Epithelial cell of esophagus (primary cell): ENCODE measurements around the gene POMT2.

ENCODE experiments used
- DNase-seq: peaks from one replicate; pipeline ENCODE4 v3.0.0; 2010; ENCODE audit warnings: low read depth
- H3K4me3 ChIP-seq: 2 replicates; pipeline ENCODE4 v1.5.1; 2011; ENCODE audit warnings: mild to moderate bottlenecking, low read length, control low read depth
- TF ChIP-seq, protein P1 (sequence below): IDR thresholded peaks from 2 replicates; pipeline ENCODE4 v1.5.1; 2011; ENCODE audit warnings: low read depth, mild to moderate bottlenecking, low read length, control low read depth, inconsistent platforms; ENCODE audit not compliant: insufficient read depth; ENCODE audit errors: missing control alignments

POMT2 gene

DNA sequence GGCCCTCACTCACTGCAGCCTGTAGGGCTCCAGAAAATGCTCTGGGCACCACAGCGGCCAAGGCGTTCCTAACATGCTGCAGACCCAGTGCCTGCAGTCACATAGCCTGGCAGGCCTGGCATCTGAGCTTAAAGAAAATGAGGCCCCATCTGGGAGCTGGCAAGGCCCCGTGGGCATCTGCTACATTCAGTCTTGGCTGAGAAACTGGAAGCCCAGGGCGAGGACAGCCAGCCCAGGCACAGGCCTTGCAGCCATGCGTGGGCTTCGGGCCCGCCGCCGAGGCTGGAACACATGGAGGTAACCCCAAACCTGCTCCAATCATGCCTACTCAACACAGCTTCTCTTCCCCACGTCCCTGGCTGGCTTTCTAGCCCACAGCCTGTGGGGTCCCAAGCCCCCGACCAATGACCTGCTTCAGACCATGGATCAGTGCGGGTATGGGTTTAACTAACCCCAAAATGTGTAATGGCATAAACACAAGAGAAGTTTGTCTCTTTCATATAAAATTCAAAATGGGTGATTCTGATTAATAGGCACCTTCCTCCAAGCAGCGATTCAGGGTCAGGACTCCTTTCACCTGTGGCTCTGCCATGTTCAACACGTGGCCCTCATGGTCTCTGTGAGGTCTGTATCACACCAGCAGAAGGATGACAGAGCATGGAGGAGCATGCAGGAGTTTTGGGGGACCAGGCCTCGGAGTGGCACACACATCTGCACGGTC lies 56.1 kb downstream of the POMT2 start:
- no peak overlapping the region for H3K4me3 ChIP-seq
- no peak for DNase-seq
- TF ChIP-seq, protein P1, sequence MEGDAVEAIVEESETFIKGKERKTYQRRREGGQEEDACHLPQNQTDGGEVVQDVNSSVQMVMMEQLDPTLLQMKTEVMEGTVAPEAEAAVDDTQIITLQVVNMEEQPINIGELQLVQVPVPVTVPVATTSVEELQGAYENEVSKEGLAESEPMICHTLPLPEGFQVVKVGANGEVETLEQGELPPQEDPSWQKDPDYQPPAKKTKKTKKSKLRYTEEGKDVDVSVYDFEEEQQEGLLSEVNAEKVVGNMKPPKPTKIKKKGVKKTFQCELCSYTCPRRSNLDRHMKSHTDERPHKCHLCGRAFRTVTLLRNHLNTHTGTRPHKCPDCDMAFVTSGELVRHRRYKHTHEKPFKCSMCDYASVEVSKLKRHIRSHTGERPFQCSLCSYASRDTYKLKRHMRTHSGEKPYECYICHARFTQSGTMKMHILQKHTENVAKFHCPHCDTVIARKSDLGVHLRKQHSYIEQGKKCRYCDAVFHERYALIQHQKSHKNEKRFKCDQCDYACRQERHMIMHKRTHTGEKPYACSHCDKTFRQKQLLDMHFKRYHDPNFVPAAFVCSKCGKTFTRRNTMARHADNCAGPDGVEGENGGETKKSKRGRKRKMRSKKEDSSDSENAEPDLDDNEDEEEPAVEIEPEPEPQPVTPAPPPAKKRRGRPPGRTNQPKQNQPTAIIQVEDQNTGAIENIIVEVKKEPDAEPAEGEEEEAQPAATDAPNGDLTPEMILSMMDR: no peak

DNA sequence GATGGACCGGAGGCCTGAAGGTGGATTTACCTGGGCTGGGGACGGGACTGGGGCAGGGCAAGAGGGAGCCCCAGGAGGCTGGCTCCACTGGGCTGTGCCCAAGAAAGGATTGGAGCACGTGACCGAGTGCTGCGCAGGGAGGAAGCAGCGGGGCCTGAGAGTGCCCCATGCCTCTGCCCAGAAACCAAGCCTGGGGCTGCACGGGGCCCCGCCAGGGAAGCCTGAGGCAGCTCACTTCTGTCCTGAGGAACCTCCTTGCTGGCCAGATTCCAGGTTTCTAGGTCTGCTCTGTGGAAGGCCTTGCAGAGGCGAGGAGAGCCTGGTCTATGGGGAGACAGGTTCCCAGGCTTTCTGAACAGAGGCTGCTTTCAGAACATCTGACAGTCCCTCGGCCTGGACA lies 60.1 kb downstream of the POMT2 start:
- no peak overlapping the region for H3K4me3 ChIP-seq
- TF ChIP-seq, protein P1: no peak
- no peak for DNase-seq

DNA sequence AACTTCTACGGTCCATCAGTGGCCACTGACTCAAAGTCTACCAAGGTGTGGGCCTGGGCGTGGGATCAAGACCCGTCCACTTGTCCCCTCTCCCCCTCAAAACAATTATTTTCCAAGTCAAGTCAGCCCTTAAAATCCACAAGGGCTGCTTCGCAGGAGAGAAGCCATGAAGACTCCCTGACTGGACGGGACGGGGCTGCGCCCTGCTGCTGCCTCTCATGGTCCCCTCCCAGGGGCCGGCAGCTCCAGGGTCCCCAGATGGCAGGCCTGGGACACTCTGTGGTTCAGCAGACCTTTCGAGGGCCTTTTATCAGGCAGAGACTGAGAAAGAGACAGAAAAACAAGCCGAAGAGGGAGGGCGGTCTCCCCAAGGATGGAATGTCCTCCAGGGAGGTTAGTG lies 60.5 kb downstream of the POMT2 start:
- no peak for DNase-seq
- TF ChIP-seq, protein P1: no peak
- H3K4me3 ChIP-seq: no peak overlapping the region

DNA sequence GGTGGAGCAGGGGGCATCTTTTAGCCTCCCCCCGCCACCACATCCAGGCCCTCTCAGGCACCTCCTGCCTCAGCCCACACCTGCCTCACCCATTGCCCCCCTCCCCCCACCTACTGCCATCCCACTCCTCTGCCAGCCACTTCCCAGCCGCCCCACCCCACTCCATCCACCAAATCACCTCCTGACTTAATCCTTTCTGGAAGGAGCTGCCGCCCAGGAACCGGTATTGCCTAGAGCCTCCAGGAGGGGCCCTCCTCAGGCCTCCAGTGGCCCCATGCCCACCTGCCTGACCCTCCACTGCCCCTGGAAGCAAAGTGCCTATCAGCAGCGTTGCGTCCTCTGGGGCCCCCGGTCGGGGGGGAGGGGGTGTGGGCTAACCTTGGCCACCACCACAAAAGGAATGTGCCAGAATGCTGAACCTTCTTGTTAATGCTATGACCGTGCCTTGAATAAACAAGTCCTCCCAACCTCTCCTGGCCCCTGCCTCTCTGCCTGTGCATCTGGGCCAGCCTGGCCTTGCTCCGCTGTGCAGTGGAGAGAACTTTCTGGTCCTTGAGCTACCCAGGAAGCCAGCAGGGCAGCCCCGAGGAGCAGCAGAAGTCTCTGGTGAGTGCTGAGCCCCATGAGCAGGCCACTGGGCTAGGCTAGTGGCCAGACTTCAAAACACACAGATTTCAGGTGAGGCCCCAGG lies 61.5 kb downstream of the POMT2 start:
- TF ChIP-seq, protein P1: no peak
- no peak overlapping the region for H3K4me3 ChIP-seq
- DNase-seq: no peak

DNA sequence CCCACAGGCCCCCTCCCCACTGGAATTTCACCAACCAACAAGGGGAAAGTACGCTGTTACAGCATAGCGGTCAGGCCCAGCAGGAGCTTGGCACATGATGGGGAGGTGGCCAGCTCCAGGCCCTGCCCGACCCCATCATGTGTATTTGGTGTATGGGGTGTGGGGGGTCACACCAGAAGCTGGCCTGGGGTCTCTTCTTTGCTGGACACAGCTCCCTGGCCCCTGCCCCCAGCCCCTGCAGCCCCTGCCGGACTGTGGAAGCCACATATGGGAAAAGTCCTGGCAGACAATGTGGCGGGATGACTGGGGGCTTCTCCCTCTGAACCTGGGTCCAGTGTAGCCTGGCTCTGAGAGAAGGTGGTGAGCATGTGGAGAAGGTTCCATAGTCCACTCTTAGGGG lies 62.1 kb downstream of the POMT2 start:
- no peak for DNase-seq
- no peak overlapping the region for H3K4me3 ChIP-seq
- TF ChIP-seq, protein P1: no peak

DNA sequence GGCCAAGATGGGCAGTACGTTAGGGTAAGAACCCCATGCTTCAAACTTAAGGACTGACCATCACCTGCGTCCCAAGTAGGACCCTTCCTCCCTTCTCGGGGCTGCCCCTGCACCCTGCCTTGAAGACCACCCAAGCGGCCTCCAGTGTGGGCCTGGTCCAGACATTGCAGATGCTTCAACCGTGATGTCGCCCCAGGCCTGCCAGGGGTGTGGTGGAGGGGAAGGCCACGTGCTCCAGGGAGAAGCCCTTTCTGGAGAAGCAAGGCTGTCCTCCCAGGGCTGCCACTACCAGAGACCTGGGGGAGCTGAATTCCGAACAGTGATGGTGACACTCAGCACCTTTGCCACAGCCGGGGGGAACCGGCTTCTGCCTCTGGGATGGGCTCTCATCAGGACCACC lies 63.0 kb downstream of the POMT2 start:
- TF ChIP-seq, protein P1: no peak
- H3K4me3 ChIP-seq: no peak overlapping the region
- DNase-seq: no peak
